Keratinocyte (primary cell): Measurements from ENCODE around the gene TARM1. TPM values are rescaled to one million over a fixed set of nuclear protein-coding genes. Genes with fewer than 3 reads are reported as not detected.

Experiments
- DNase-seq: peaks from one replicate; pipeline ENCODE4 v3.0.0-alpha.2; 2011; ENCODE audit warnings: low read depth, missing footprints, low spot score
- FAIRE-seq: peaks from 2 replicates; lab custom pipeline; 2011; peaks lifted over from hg19 to GRCh38; lab: Jason Lieb, UNC
- H2AFZ ChIP-seq: 2 replicates; pipeline ENCODE4 v1.6.0; 2012; ENCODE audit warnings: low read length, control low read depth, inconsistent platforms; ENCODE audit not compliant: control insufficient read depth
- H3K27ac ChIP-seq: 2 replicates; pipeline ENCODE4 v1.5.1; 2011; ENCODE audit warnings: low read length; ENCODE audit not compliant: control insufficient read depth, insufficient read depth
- H3K27me3 ChIP-seq: 3 replicates; pipeline ENCODE4 v1.6.0; 2011; ENCODE audit warnings: low read length; ENCODE audit not compliant: control insufficient read depth, insufficient read depth; ENCODE audit errors: extremely low read depth
- H3K36me3 ChIP-seq, 2 experiments: 2 replicates in 1 of 2; 3 replicates in 1 of 2; pipeline ENCODE4 v1.5.1; 2011; ENCODE audit warnings: low read length in 2 of 2, mild to moderate bottlenecking in 1 of 2; ENCODE audit not compliant: control insufficient read depth in 2 of 2, insufficient read depth in 2 of 2; ENCODE audit errors: extremely low read depth in 1 of 2
- H3K4me1 ChIP-seq: 3 replicates; pipeline ENCODE4 v1.5.1; 2011; ENCODE audit warnings: low read length; ENCODE audit not compliant: control insufficient read depth, insufficient read depth; ENCODE audit errors: extremely low read depth
- H3K4me2 ChIP-seq: 3 replicates; pipeline ENCODE4 v1.6.0; 2011; ENCODE audit warnings: low read depth, low read length; ENCODE audit not compliant: control insufficient read depth, insufficient read depth; ENCODE audit errors: extremely low read depth
- H3K4me3 ChIP-seq, 3 experiments: fragments of 200-600 bp in 1 of 3; sonication (generic) in 1 of 3; 2 replicates in 2 of 3; 3 replicates in 1 of 3; pipeline ENCODE4 v1.5.1; 2011 to 2016; ENCODE audit warnings: low read length in 3 of 3, mild to moderate bottlenecking in 3 of 3, control low read depth in 2 of 3, inconsistent platforms in 1 of 3, low read depth in 1 of 3, mixed read lengths in 1 of 3, mixed run types in 1 of 3, moderate library complexity in 1 of 3; ENCODE audit not compliant: control insufficient read depth in 2 of 3, insufficient read depth in 2 of 3; ENCODE audit errors: extremely low read depth in 1 of 3
- H3K79me2 ChIP-seq: 2 replicates; pipeline ENCODE4 v1.6.0; 2012; ENCODE audit warnings: low read length; ENCODE audit not compliant: control insufficient read depth, insufficient read depth
- H3K9ac ChIP-seq: 3 replicates; pipeline ENCODE4 v1.6.0; 2011; ENCODE audit warnings: low read length; ENCODE audit not compliant: control insufficient read depth, insufficient read depth; ENCODE audit errors: extremely low read depth
- H3K9me1 ChIP-seq: 3 replicates; pipeline ENCODE4 v1.6.0; 2011; ENCODE audit warnings: low read length; ENCODE audit not compliant: control insufficient read depth, insufficient read depth; ENCODE audit errors: extremely low read depth
- H3K9me3 ChIP-seq: 2 replicates; pipeline ENCODE4 v1.5.1; 2012; ENCODE audit warnings: low read depth, low read length; ENCODE audit not compliant: control insufficient read depth
- H4K20me1 ChIP-seq: 3 replicates; pipeline ENCODE4 v1.6.0; 2011; ENCODE audit warnings: low read length; ENCODE audit not compliant: control insufficient read depth, insufficient read depth; ENCODE audit errors: extremely low read depth
- EZH2 ChIP-seq: IDR thresholded peaks from one replicate; pipeline ENCODE4 v1.6.1; 2012; ENCODE audit warnings: inconsistent platforms, mild to moderate bottlenecking, low read length, moderate library complexity
- dilution Hi-C: fragments of 300-500 bp; cut with MboI; formaldehyde crosslinking; loops from one replicate; pipeline ENCODE4 v1.7.0; 2020; ENCODE audit warnings: low sequenced_read_pairs; ENCODE audit not compliant: extremely low pct_ligation_motif_present
- polyA plus RNA-seq, 5 experiments: library from polyadenylated mRNA; depleted of rRNA in 3 of 5; stranded (reverse) in 3 of 5; stranded (forward) in 1 of 5; unstranded in 1 of 5; fragments of >200 nt; gene quantifications; 1 replicate in 1 of 5; 2 replicates in 3 of 5; 3 replicates in 1 of 5; pipeline versions ENCODE4 v1.2.1 to v1.2.3, GENCODE V29; 2011 to 2012; ENCODE audit warnings: missing spikeins in 2 of 5, low read depth in 1 of 5, low replicate concordance in 1 of 5
- TF ChIP-seq, protein P1 (sequence below), 3 experiments: IDR thresholded peaks in 1 of 3; conservative IDR thresholded peaks in 1 of 3; optimal IDR thresholded peaks in 1 of 3; 2 replicates in 2 of 3; 3 replicates in 1 of 3; pipeline versions ENCODE3 to v1.5.1; 2011; ENCODE audit warnings: low read length in 3 of 3, mild to moderate bottlenecking in 3 of 3, moderate library complexity in 2 of 3, control low read depth in 1 of 3, inconsistent platforms in 1 of 3; ENCODE audit not compliant: insufficient read depth in 2 of 3; ENCODE audit errors: extremely low read depth in 1 of 3

TARM1 gene
- polyA plus RNA-seq, 1 donor (not counting 4 experiments of a cell fraction or from before 2014, with no cell fraction given) = not detected

DNA sequence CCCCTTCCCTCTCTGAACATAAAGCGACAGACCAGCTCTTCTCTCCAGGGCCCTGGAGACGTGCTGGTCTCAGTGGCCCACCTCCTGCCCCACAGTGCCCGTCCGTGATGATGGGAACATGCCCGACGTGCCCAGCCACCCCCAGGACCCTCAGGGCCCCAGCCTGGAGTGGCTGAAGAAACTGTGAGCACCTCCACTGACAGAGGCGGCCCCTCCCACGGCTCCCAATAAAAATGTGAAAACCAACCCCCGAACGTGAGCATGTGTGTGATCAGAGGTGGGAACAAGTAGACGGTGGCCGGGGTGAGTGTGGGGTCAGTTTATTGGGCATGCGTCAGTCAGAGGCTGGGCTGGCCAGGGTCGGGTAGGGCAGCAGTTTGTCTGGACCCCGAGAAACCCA lies 25.6 kb upstream of the TARM1 start:
- Histone ChIP-seq H3K9me1 (no peaks in the 10 kb centered on the region), H3K27me3 (no peaks in the 10 kb centered on the region), H4K20me1 (peaks cover 3% of the 10 kb centered on the region), H3K4me3 (no peak overlapping the region), H3K9ac (no peak overlapping the region), H3K36me3 (peaks cover 15 to 23% of the 10 kb centered on the region in 2 experiments), H3K27ac (no peak overlapping the region), H3K4me1 (peaks cover 4% of the 10 kb centered on the region), H3K9me3 (no peaks in the 10 kb centered on the region), H3K79me2 (peaks cover 18% of the 10 kb centered on the region), H3K4me2 (no peak overlapping the region), H2AFZ (no peak overlapping the region)
- no peak for FAIRE-seq
- no peak for TF ChIP-seq EZH2
- TF ChIP-seq, protein P1, sequence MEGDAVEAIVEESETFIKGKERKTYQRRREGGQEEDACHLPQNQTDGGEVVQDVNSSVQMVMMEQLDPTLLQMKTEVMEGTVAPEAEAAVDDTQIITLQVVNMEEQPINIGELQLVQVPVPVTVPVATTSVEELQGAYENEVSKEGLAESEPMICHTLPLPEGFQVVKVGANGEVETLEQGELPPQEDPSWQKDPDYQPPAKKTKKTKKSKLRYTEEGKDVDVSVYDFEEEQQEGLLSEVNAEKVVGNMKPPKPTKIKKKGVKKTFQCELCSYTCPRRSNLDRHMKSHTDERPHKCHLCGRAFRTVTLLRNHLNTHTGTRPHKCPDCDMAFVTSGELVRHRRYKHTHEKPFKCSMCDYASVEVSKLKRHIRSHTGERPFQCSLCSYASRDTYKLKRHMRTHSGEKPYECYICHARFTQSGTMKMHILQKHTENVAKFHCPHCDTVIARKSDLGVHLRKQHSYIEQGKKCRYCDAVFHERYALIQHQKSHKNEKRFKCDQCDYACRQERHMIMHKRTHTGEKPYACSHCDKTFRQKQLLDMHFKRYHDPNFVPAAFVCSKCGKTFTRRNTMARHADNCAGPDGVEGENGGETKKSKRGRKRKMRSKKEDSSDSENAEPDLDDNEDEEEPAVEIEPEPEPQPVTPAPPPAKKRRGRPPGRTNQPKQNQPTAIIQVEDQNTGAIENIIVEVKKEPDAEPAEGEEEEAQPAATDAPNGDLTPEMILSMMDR (optimal IDR thresholded peaks at IDR 0.05 in 1 of 3, IDR thresholded peaks at IDR 0.05 in 1 of 3, conservative IDR thresholded peaks at IDR 0.05 in 1 of 3; ENCODE audit: extremely low read depth in 1 of 3, insufficient read depth in 2 of 3, low read length in 3 of 3) = no peak
- DNase-seq = no peak
- dilution Hi-C loops = no loop called here

DNA sequence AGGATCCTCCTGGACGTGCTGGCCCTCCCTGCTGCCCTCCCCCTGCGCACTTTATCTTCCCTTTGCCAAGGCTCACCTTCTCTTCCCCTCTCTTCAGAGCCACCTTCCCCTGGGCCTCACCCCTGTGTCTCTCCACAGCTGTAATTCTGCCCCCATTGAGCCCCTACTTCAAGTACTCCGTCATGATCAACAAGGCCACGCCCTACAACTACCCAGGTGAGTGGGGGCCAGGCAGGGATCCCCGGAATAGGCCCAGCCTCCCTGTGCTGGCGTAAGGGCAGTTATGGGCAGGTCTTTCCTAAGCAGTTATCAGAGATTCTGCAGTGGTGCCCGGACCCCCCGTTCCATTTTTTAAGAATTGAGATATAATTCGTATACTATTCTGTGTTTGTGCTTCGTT lies 24.6 kb upstream of the TARM1 start:
- peaks cover 18% of the 10 kb centered on the region for H3K79me2 ChIP-seq
- TF ChIP-seq, protein P1 (optimal IDR thresholded peaks at IDR 0.05 in 1 of 3, IDR thresholded peaks at IDR 0.05 in 1 of 3, conservative IDR thresholded peaks at IDR 0.05 in 1 of 3; ENCODE audit: extremely low read depth in 1 of 3, insufficient read depth in 2 of 3, low read length in 3 of 3) = no peak
- no peak for TF ChIP-seq EZH2
- peaks cover 4% of the 10 kb centered on the region for H3K4me1 ChIP-seq
- dilution Hi-C loops = no loop called here
- FAIRE-seq = no peak
- H3K9me3 ChIP-seq = no peaks in the 10 kb centered on the region
- no peak for DNase-seq
- peaks cover 3% of the 10 kb centered on the region for H4K20me1 ChIP-seq
- no peak overlapping the region for H3K27ac ChIP-seq
- H3K4me2 ChIP-seq = no peak overlapping the region
- no peak overlapping the region for H3K4me3 ChIP-seq
- no peak overlapping the region for H2AFZ ChIP-seq
- no peaks in the 10 kb centered on the region for H3K9me1 ChIP-seq
- H3K27me3 ChIP-seq = no peaks in the 10 kb centered on the region
- no peak overlapping the region for H3K9ac ChIP-seq
- peaks cover 13 to 21% of the 10 kb centered on the region in 2 experiments for H3K36me3 ChIP-seq
